ENCODE measurements around the gene KRTAP12-2.

GRCh38 chr21:44684077-44684476 is 17.4 kb upstream of the KRTAP12-2 start:
- TF ChIP-seq CTCF (IDR thresholded peaks at IDR 0.05) (no peak), POLR2A (IDR thresholded peaks at IDR 0.05) (no peak)

All from lower leg skin (tissue), 3 donors.